K562 (cell line): ENCODE measurements around the gene SYT13. TPM values are rescaled to one million over a fixed set of nuclear protein-coding genes. Genes with fewer than 3 reads are reported as not detected.

Source experiments
- ATAC-seq: fragments of 200-7000 bp; cut with Tn5 transposase; 3 replicates; pipeline ENCODE4 v1.9.1; 2020; ENCODE audit warnings: moderate library complexity
- BruUV-seq: library from RNA; stranded (reverse); fragments of 400-500 nt; replicated peaks from 2 replicates; lab custom pipeline; 2021; lab: Mats Ljungman, UMichigan
- CTCF ChIA-PET: fragments of 300-600 bp; formaldehyde crosslinking; extraction: SDS; loops from one replicate; lab custom pipeline; 2021; ENCODE audit warnings: low intra/inter-chr PET ratio; lab: Yijun Ruan, JAX
- POLR2A ChIA-PET: fragments of 300-600, 350-650 bp; sonication (Branson Sonifier 250); formaldehyde crosslinking; extraction: SDS; loops from one replicate; lab custom pipeline; 2021; ENCODE audit warnings: antibody characterized with exemption, inconsistent platforms; lab: Yijun Ruan, JAX
- DNase-seq, 4 experiments: peaks; one replicate each; pipeline versions ENCODE4 v3.0.0 to v3.0.0-alpha.2; 2011 to 2018; ENCODE audit warnings: low spot score in 3 of 4, mixed read lengths in 3 of 4; ENCODE audit errors: extremely low read depth in 1 of 4
- FAIRE-seq: peaks from 2 replicates; lab custom pipeline; 2011; peaks lifted over from hg19 to GRCh38; lab: Jason Lieb, UNC
- H2AFZ ChIP-seq: 2 replicates; pipeline ENCODE4 v1.6.0; 2011; ENCODE audit warnings: low read depth, low read length, control low read depth, inconsistent platforms
- H3K27ac ChIP-seq: fragments of 200-600 bp; 3 replicates; pipeline ENCODE4 v1.8.0; 2011; ENCODE audit warnings: low read depth, mild to moderate bottlenecking, control low read depth, inconsistent platforms, low read length, moderate library complexity, mixed read lengths; ENCODE audit errors: extremely low read depth
- H3K27me3 ChIP-seq, 2 experiments: fragments of 300-600 bp in 1 of 2; 2 replicates in 1 of 2; 3 replicates in 1 of 2; pipeline versions ENCODE4 v1.6.0 to v1.8.0; 2011; ENCODE audit warnings: inconsistent platforms in 2 of 2, low read length in 2 of 2, mild to moderate bottlenecking in 1 of 2, mixed read lengths in 1 of 2, moderate library complexity in 1 of 2; ENCODE audit not compliant: control insufficient read depth in 2 of 2, insufficient read depth in 2 of 2
- H3K36me3 ChIP-seq: fragments of 300-600 bp; 3 replicates; pipeline ENCODE4 v1.8.0; 2011; ENCODE audit warnings: mild to moderate bottlenecking, low read length, inconsistent platforms; ENCODE audit not compliant: control insufficient read depth, insufficient read depth
- H3K4me1 ChIP-seq, 2 experiments: fragments of 200-600 bp in 1 of 2; replicated peaks in 1 of 2; 2 replicates in 1 of 2; 3 replicates in 1 of 2; pipeline versions ENCODE4 v1.5.1 to v1.8.0; 2011; ENCODE audit warnings: inconsistent platforms in 2 of 2, low read length in 2 of 2, mild to moderate bottlenecking in 1 of 2, mixed read lengths in 1 of 2, moderate library complexity in 1 of 2; ENCODE audit not compliant: control insufficient read depth in 2 of 2, insufficient read depth in 2 of 2
- H3K4me2 ChIP-seq: 2 replicates; pipeline ENCODE4 v1.6.1; 2011; ENCODE audit warnings: low read length, control low read depth, inconsistent platforms, mixed read lengths; ENCODE audit not compliant: insufficient read depth
- H3K4me3 ChIP-seq: fragments of 200-600 bp; sonication (generic), shearing (Covaris generic); 2 replicates; pipeline ENCODE4 v1.5.1; 2016; ENCODE audit warnings: control low read depth, inconsistent platforms
- H3K79me2 ChIP-seq: fragments of 200-600 bp; 3 replicates; pipeline ENCODE4 v1.8.0; 2011; ENCODE audit warnings: low read length, inconsistent platforms; ENCODE audit not compliant: control insufficient read depth, insufficient read depth
- H3K9ac ChIP-seq, 2 experiments: 2 replicates each; pipeline versions ENCODE4 v1.6.0 to v1.6.1; 2011; ENCODE audit warnings: low read depth in 2 of 2, low read length in 2 of 2, control low read depth in 1 of 2, inconsistent platforms in 1 of 2, mild to moderate bottlenecking in 1 of 2, mixed read lengths in 1 of 2; ENCODE audit not compliant: insufficient read depth in 1 of 2
- H3K9me1 ChIP-seq: one replicate; pipeline ENCODE4 v1.6.0; 2011; ENCODE audit warnings: inconsistent platforms, mild to moderate bottlenecking, low read length, moderate library complexity; ENCODE audit not compliant: control insufficient read depth, insufficient read depth
- H3K9me3 ChIP-seq: replicated peaks from 2 replicates; pipeline ENCODE4 v1.5.1; 2011; ENCODE audit warnings: low read depth, low read length, inconsistent platforms; ENCODE audit not compliant: control insufficient read depth, insufficient read depth
- H4K20me1 ChIP-seq: replicated peaks from 2 replicates; pipeline ENCODE4 v1.6.1; 2011; ENCODE audit warnings: low read length, inconsistent platforms, mixed read lengths; ENCODE audit not compliant: control insufficient read depth, insufficient read depth
- BRF1 ChIP-seq: IDR thresholded peaks from 3 replicates; pipeline ENCODE4 v1.6.1; 2011; ENCODE audit warnings: borderline replicate concordance, mild to moderate bottlenecking; ENCODE audit not compliant: insufficient read length; ENCODE audit errors: extremely low read depth
- DMBX1 ChIP-seq: fragments of 250-450 bp; sonication (Bioruptor Pico); IDR thresholded peaks from 2 replicates; pipeline ENCODE4 v1.8.0; 2022; ENCODE audit warnings: inconsistent platforms, mild to moderate bottlenecking, moderate library complexity, borderline replicate concordance
- HMG20A ChIP-seq: fragments of 450-650 bp; formaldehyde crosslinking; conservative IDR thresholded peaks from 2 replicates; pipeline ENCODE4 v1.4.0; 2020; ENCODE audit warnings: mild to moderate bottlenecking, mixed read lengths
- HMGN3 ChIP-seq: IDR thresholded peaks from 2 replicates; pipeline ENCODE4 v1.6.1; 2011; ENCODE audit warnings: borderline replicate concordance, low read depth, mild to moderate bottlenecking, mixed read lengths, low read length; ENCODE audit not compliant: insufficient read length; ENCODE audit errors: extremely low read depth
- KLF16 ChIP-seq: IDR thresholded peaks from 2 replicates; pipeline ENCODE4 v1.6.1; 2016; ENCODE audit warnings: antibody characterized with exemption
- MAFF ChIP-seq: IDR thresholded peaks from 2 replicates; pipeline ENCODE4 v1.6.1; 2012; ENCODE audit warnings: low read length, improper control_type of control experiment
- NUFIP1 ChIP-seq: fragments of 450-650 bp; IDR thresholded peaks from 2 replicates; pipeline ENCODE4 v1.6.1; 2018; ENCODE audit not compliant: partially characterized antibody
- ZNF133 ChIP-seq: fragments of 250-450 bp; sonication (Bioruptor Pico); IDR thresholded peaks from 2 replicates; pipeline ENCODE4 v1.4.0; 2020; ENCODE audit warnings: mild to moderate bottlenecking
- ZNF316 ChIP-seq: fragments of 450-650 bp; IDR thresholded peaks from 2 replicates; pipeline ENCODE4 v1.6.1; 2016
- WGBS: fragments of 100-300 bp; shearing (Covaris generic); methylation state at CpG from one replicate; pipeline ENCODE4 v1.1.6; 2016; ENCODE audit warnings: low coverage, mixed read lengths; ENCODE audit not compliant: insufficient coverage; ENCODE audit errors: missing lambda C conversion rate; 5-methylcytosine and 5-hydroxymethylcytosine counted together
- in situ Hi-C: fragments of 300-500 bp; cut with MboI; formaldehyde crosslinking; loops from 4 replicates; pipeline ENCODE4 v1.15.0; 2018; ENCODE audit warnings: inconsistent platforms, mixed read lengths
- intact Hi-C: fragments of 100-400 bp; cut with micrococcal nuclease; formaldehyde crosslinking; loops from 2 replicates; pipeline ENCODE4 v1.14.2; 2022
- polyA plus RNA-seq, 8 experiments: library from polyadenylated mRNA; depleted of rRNA in 4 of 8; stranded (reverse) in 5 of 8; unstranded in 3 of 8; fragments of >200 nt; fragmentation: Nextera tagmentation in 2 of 8; fragmentation: Illumina TruSeq in 1 of 8; extraction: Ambion mirVana in 2 of 8; extraction: Trizol in 1 of 8; gene quantifications; 2 replicates each; pipeline versions ENCODE4 v1.2.1 to v1.2.3, GENCODE V29; 2011 to 2014; ENCODE audit warnings: inconsistent platforms in 1 of 8, missing spikeins in 1 of 8
- total RNA-seq, 7 experiments: library from RNA; depleted of rRNA in 6 of 7; stranded (reverse); fragments of >200 nt in 6 of 7; fragmentation: Illumina TruSeq in 2 of 7; extraction: Trizol in 2 of 7; gene quantifications; 2 replicates each; pipeline versions ENCODE4 v1.2.1 to v1.2.3, GENCODE V29; 2011 to 2021; ENCODE audit warnings: low replicate concordance in 1 of 7
- TF ChIP-seq, protein P1 (sequence below): sonication (generic); formaldehyde crosslinking; IDR thresholded peaks from 2 replicates; pipeline ENCODE4 v1.8.1; 2023; ENCODE audit warnings: mild to moderate bottlenecking, missing genetic modification reagents
- TF ChIP-seq, protein P2 (sequence below): fragments of 200-600 bp; sonication (generic); IDR thresholded peaks from one replicate; pipeline ENCODE4 v1.6.1; 2012; ENCODE audit warnings: mild to moderate bottlenecking, low read depth, low read length, inconsistent platforms

SYT13 gene
- total and polyA plus RNA-seq, 9 of the 15 experiments (the other 6 are each of a cell fraction or from before 2014, with no cell fraction given), result under 0.01 to 0.13 (median 0.08) TPM; not detected in 2

DNA sequence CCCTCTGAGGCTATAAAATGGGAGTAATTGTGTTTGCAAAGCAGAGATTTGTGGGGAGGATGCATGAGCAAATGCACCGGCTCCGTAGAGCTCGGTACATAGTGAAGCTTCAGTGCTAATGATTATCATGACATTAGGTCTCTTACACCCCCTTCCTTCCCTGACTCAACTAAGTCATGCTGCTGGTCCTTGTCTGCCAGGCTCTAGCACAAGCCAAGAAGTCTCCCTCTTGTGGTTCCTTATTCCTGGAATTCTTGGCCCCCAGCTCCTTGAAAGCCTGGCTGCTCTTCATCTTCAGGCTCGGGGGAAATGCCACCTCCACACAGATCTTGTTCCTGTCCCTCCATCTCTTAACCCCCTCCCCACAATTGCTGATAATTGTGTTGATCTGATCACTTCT lies 45.7 kb upstream of the SYT13 start:
- no peak for FAIRE-seq
- peaks cover 0 to 4% of the 10 kb centered on the region in 2 experiments; a peak in 1 of 5 replicates for H3K27me3 ChIP-seq
- TF ChIP-seq DMBX1 (CRISPR knock-in tag), result no peak
- TF ChIP-seq ZNF316, result no peak
- no peak for TF ChIP-seq NUFIP1
- no peak for TF ChIP-seq MAFF
- TF ChIP-seq ZNF133 (CRISPR knock-in tag), result no peak
- TF ChIP-seq BRF1, result no peak
- TF ChIP-seq, protein P1, sequence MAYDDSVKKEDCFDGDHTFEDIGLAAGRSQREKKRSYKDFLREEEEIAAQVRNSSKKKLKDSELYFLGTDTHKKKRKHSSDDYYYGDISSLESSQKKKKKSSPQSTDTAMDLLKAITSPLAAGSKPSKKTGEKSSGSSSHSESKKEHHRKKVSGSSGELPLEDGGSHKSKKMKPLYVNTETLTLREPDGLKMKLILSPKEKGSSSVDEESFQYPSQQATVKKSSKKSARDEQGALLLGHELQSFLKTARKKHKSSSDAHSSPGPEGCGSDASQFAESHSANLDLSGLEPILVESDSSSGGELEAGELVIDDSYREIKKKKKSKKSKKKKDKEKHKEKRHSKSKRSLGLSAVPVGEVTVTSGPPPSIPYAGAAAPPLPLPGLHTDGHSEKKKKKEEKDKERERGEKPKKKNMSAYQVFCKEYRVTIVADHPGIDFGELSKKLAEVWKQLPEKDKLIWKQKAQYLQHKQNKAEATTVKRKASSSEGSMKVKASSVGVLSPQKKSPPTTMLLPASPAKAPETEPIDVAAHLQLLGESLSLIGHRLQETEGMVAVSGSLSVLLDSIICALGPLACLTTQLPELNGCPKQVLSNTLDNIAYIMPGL (CRISPR knock-in tag), result no peak
- TF ChIP-seq HMGN3, result no peak
- TF ChIP-seq KLF16, result no peak
- TF ChIP-seq, protein P2, sequence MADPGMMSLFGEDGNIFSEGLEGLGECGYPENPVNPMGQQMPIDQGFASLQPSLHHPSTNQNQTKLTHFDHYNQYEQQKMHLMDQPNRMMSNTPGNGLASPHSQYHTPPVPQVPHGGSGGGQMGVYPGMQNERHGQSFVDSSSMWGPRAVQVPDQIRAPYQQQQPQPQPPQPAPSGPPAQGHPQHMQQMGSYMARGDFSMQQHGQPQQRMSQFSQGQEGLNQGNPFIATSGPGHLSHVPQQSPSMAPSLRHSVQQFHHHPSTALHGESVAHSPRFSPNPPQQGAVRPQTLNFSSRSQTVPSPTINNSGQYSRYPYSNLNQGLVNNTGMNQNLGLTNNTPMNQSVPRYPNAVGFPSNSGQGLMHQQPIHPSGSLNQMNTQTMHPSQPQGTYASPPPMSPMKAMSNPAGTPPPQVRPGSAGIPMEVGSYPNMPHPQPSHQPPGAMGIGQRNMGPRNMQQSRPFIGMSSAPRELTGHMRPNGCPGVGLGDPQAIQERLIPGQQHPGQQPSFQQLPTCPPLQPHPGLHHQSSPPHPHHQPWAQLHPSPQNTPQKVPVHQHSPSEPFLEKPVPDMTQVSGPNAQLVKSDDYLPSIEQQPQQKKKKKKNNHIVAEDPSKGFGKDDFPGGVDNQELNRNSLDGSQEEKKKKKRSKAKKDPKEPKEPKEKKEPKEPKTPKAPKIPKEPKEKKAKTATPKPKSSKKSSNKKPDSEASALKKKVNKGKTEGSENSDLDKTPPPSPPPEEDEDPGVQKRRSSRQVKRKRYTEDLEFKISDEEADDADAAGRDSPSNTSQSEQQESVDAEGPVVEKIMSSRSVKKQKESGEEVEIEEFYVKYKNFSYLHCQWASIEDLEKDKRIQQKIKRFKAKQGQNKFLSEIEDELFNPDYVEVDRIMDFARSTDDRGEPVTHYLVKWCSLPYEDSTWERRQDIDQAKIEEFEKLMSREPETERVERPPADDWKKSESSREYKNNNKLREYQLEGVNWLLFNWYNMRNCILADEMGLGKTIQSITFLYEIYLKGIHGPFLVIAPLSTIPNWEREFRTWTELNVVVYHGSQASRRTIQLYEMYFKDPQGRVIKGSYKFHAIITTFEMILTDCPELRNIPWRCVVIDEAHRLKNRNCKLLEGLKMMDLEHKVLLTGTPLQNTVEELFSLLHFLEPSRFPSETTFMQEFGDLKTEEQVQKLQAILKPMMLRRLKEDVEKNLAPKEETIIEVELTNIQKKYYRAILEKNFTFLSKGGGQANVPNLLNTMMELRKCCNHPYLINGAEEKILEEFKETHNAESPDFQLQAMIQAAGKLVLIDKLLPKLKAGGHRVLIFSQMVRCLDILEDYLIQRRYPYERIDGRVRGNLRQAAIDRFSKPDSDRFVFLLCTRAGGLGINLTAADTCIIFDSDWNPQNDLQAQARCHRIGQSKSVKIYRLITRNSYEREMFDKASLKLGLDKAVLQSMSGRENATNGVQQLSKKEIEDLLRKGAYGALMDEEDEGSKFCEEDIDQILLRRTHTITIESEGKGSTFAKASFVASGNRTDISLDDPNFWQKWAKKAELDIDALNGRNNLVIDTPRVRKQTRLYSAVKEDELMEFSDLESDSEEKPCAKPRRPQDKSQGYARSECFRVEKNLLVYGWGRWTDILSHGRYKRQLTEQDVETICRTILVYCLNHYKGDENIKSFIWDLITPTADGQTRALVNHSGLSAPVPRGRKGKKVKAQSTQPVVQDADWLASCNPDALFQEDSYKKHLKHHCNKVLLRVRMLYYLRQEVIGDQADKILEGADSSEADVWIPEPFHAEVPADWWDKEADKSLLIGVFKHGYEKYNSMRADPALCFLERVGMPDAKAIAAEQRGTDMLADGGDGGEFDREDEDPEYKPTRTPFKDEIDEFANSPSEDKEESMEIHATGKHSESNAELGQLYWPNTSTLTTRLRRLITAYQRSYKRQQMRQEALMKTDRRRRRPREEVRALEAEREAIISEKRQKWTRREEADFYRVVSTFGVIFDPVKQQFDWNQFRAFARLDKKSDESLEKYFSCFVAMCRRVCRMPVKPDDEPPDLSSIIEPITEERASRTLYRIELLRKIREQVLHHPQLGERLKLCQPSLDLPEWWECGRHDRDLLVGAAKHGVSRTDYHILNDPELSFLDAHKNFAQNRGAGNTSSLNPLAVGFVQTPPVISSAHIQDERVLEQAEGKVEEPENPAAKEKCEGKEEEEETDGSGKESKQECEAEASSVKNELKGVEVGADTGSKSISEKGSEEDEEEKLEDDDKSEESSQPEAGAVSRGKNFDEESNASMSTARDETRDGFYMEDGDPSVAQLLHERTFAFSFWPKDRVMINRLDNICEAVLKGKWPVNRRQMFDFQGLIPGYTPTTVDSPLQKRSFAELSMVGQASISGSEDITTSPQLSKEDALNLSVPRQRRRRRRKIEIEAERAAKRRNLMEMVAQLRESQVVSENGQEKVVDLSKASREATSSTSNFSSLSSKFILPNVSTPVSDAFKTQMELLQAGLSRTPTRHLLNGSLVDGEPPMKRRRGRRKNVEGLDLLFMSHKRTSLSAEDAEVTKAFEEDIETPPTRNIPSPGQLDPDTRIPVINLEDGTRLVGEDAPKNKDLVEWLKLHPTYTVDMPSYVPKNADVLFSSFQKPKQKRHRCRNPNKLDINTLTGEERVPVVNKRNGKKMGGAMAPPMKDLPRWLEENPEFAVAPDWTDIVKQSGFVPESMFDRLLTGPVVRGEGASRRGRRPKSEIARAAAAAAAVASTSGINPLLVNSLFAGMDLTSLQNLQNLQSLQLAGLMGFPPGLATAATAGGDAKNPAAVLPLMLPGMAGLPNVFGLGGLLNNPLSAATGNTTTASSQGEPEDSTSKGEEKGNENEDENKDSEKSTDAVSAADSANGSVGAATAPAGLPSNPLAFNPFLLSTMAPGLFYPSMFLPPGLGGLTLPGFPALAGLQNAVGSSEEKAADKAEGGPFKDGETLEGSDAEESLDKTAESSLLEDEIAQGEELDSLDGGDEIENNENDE, result no peak
- no peak for TF ChIP-seq HMG20A (CRISPR knock-in tag)

More for the DNA sequence above, 45.7 kb upstream of the SYT13 start:
- no TSS peak for BruUV-seq
- in situ Hi-C loops (no loop called here), intact Hi-C loops (loop anchor here (1.0 to 10.0 kb wide), 4 partner anchors 79 to 395 kb away; no protein-coding TSS in a partner anchor)
- Histone ChIP-seq H2AFZ (no peak overlapping the region), H3K9me3 (no peaks in the 10 kb centered on the region), H3K27ac (no peak overlapping the region), H4K20me1 (no peaks in the 10 kb centered on the region; the same call in 1 of the 2 replicates), H3K4me1 (no peaks in the 10 kb centered on the region), H3K9me1 (no peaks in the 10 kb centered on the region), H3K79me2 (no peaks in the 10 kb centered on the region), H3K9ac (no peak overlapping the region), H3K36me3 (no peaks in the 10 kb centered on the region), H3K4me3 (no peak overlapping the region), H3K4me2 (no peak overlapping the region)
- ChIA-PET CTCF (interaction anchor here (2.9 kb wide), 1 partner anchor 222 kb away, joined by 20 read pairs; no protein-coding TSS in a partner anchor), POLR2A (no interaction called here)
- ATAC-seq (no peak), DNase-seq (no peak)
- WGBS, result 0% methylated on average over 4 of the region's 4 CpGs
